Activated CD4-positive, alpha-beta T cell treated with anti-CD3 and anti-CD28 coated beads, Interleukin-2, amount 50 U/mL, for 4 hours (primary cell): ENCODE data around the gene PDZD8.

Experiments used
- DNase-seq, 2 experiments: peaks; one replicate each; pipeline ENCODE4 v3.0.0-alpha.2; 2020

Gene PDZD8

DNA sequence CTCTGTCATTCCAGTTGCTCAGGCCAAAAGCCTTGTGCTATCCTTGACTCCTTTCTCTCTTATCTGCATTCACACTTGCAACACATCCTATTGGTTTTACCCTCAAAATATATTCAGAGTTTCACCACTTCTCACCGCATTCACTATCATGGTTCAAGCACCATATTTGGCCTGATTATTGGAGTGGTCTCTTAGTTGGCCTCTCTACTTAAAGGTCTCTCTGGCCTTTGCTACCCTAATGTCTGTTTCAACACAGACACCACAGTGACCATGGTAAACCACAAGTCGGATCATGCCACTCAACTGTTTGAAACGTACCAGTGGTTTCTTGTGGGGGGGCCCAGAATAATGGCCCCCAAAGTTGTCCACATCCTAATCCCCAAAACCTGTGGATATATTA, 15.2 kb upstream of the PDZD8 start:
- DNase-seq: no peak

- no peak for DNase-seq
These were observed 11.6 kb upstream of the PDZD8 start for GRCh38 chr10:117386805-117387204.

GRCh38 chr10:117382861-117383260, 7.6 kb upstream of the PDZD8 start:
- no peak for DNase-seq

DNA sequence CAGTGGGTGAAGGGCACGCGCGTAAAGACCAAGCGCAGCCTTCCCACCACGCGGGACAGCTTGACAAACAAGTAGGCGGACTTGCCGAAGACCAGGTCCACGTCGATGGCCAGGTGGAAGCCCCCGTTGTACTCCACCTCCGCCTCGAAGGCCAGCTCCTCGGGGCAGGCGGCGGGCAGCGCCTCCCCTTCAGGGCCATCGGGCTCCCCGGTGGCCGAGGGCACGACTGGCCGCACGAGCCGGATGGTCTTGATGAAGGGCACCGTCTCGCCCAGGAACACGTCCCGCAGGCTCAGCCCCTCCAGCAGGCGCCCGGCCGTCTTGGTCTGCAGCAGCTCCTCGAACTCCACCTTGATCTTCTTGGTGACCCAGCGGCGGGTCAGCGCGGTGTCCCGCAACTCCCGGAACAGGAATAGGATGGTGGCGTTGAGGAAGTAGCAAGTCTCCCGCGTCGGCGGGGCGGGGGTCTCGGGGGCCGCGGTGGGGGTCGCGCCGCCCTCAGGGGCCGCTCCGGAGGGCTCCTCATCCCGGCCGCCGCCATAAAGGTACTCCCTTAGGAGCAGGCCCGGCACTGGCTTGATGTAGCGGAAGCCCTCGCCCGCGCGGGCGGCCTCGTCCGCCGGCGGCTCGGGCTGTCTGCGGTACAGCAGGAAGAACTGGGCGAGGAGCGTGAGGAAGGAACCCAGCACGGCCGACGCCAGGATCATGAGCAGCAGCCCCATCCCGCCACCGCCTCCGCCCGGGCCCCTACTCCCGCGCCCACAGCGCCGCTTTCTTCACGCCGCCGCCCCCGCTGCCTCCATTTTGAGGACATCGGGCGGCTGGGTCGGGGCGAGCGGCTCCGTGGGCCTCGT, 507 bp downstream of the PDZD8 start:
- peak in 1 of 2 experiments; percentile 4 for DNase-seq

- DNase-seq: peak in 1 of 2 experiments; percentile 2
These were observed 1.3 kb downstream of the PDZD8 start for GRCh38 chr10:117373823-117374505.

DNA sequence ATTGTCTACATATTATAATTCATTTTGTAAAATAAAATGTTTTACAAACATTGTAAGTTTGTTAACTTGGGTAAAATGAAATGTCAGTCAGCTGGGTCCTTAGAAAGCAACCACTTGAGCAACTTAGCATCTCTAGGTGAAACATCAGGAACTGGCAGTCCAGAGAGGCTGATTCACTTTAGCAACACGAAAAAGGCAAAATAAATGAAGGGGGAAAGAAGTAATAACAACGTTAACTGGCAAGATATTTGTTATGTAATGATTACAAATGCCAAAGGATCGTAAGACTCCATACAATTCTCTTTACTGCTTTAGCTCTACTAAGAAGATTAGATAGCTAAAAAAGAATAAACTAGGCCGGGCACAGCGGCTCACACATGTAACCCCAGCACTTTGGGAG, 5.0 kb downstream of the PDZD8 start:
- DNase-seq: no peak

DNA sequence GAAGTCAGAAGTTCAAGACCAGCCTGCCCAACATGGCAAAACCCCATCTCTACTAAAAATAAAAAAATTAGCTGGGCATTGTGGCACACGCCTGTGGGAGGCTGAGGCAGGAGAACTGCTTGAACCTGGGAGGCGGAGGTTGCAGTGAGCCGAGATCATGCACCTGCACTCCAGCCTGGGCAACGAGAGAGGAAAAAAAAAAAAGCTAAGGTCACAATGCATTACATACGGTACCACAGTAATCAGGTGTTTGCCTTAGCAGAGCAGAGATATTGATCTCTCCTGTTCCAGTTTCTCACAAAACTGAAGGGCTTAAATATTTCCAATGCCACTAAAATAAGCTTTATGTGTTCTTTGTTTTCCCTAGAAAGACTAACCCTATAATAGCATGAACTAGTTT, 7.5 kb downstream of the PDZD8 start:
- no peak for DNase-seq

DNA sequence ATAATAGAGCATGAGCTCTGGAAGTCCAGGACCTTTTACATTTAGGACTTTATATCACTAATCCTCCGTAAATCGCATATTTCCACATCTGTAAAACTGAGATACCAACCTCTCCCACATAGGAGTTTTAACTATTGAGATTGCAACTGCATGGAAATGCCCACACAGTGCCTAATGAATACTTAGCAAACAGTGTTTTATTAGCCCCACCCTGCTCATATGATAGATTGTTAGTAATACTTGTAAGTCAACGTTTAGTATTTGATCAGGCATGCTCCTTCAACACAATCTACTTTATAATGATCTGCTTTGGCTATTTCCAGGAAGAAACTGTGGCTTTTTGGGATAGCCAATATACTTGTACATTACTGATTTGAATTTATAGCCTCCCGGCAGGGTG, 8.5 kb downstream of the PDZD8 start:
- no peak for DNase-seq

DNA sequence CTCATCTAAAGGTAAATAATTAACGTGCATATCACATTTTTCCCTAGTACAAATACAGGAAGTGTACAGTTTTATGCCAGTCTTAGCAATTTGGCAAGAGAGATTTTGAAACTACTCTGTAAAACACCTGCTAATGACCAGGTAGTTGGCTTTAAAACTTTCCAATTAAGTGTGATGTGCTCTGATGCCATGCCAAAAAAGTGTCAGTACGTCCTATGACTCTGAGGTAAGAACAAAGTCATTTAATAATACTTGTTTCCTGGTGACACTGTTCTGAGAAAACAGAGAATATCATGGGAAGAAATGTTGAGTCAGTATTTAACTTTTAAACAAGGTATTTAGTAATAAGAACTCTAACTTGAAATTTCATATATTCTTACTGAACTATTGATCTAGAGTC, 9.6 kb downstream of the PDZD8 start:
- DNase-seq: no peak

GRCh38 chr10:117364110-117364960, 10.9 kb downstream of the PDZD8 start:
- DNase-seq: no peak

GRCh38 chr10:117363028-117363427, 12.2 kb downstream of the PDZD8 start:
- DNase-seq: no peak

- DNase-seq: no peak
These were observed 12.9 kb downstream of the PDZD8 start for GRCh38 chr10:117362313-117362712.

- no peak for DNase-seq
These were observed 14.1 kb downstream of the PDZD8 start for GRCh38 chr10:117360994-117361667.

DNA sequence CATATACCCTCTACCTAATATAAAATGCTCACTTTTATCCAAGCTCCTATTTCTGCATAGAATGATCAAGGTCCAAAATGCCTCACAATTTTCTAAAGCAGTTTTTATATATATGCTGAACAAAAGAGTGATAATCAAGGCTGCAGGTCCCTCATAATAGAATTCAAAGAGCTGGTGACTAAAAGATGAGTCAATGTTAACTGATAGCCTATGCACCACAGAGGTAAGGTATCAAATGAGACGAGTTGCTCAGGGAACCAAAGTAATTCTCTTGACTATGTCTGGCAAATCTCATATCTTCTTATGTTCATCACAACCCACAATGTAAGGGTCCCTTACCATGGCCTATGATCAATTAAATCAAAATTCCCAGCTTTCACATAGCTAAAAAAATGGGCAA, 15.2 kb downstream of the PDZD8 start:
- DNase-seq: no peak

DNA sequence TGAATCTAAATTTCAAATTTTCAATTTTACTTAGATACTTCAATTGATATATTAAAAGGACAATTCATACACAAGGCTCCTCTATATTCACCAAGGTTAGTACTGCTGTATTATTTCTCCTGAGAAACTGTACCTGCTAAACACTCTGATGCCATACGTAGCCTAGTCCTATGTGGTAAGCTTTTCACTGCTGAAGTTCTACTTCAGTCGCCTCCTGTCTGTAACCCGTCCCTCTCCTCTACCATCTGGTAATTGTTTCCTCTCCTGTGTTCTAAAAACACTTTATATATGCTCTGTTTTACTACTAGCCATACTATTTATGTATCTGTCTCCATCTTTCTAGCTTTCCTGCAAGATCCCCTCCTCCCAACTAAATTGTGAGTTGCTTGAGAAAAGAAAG, 20.2 kb downstream of the PDZD8 start:
- DNase-seq: no peak

- no peak for DNase-seq
These were observed 21.6 kb downstream of the PDZD8 start for GRCh38 chr10:117353684-117354083.

DNA sequence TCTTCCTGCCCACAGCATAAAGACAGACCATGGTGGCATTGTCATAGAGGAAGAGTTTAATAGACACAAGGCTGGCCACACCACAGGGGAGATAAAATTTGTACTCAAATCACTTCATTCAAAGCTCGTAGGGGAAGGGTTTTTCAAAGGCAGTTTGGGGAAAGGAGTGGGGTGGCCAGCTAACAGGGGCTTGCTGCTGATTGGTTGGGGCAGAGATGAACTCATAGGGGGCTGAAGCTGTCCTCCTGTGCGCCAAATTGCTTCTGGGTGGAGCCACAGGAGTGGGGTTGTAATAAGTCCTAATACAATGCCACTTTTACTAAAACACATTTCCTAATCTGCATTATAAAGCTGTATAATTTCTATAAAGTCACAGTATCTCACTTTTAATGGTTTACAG, 22.5 kb downstream of the PDZD8 start:
- no peak for DNase-seq

DNA sequence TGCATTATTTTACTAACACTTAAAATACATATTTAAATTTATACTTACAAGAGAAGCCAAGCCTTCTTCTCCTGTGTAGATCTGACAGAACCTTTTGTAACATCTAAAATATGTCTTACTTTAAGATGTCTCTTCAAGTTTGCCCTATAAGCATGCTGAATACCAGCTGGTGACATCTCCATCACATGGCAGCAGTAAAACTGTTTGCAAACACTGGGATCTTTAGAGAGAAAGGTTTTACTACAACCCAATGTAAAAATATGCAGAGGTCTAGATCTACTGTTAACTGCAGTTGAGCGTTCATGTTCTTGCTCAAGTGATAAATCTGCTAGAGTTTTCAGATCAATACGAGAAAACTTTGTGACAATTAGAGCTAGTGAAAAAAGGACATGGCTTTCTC, 23.2 kb downstream of the PDZD8 start:
- no peak for DNase-seq

GRCh38 chr10:117351558-117351957, 23.7 kb downstream of the PDZD8 start:
- DNase-seq: no peak

GRCh38 chr10:117350909-117351308, 24.3 kb downstream of the PDZD8 start:
- no peak for DNase-seq

DNA sequence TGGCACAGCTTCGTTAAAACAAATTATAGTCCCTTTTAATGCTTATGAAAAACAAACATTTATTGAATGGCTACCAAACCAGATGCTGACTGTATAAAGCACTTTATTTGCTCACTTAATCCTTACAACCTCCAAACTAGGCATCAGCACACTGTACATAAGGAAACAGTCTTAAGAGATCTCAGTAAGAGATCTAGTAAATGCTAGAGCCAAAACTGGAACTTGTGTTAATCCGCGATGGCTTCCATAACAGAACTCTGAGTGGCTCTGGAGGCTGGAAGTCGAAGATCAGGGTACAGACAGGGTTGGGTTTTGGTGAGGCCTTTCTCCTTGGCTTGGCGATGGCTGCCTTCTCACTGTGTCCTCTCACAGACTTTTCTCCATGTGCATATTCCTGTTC, 27.0 kb downstream of the PDZD8 start:
- no peak for DNase-seq

GRCh38 chr10:117346574-117346973, 28.7 kb downstream of the PDZD8 start:
- no peak for DNase-seq

- no peak for DNase-seq
These were observed 30.1 kb downstream of the PDZD8 start for GRCh38 chr10:117345143-117345542.
